GM19468 (cell line): Measurements from ENCODE around the gene FITM1.

Source experiments
- ATAC-seq: cut with Tn5 transposase; IDR thresholded peaks from one replicate; pipeline ENCODE4 v1.9.1; 2021; ENCODE audit warnings: mild to moderate bottlenecking, moderate library complexity, moderate number of reproducible peaks; ENCODE audit not compliant: unreplicated experiment; ENCODE audit errors: extremely low read depth

FITM1 gene

DNA sequence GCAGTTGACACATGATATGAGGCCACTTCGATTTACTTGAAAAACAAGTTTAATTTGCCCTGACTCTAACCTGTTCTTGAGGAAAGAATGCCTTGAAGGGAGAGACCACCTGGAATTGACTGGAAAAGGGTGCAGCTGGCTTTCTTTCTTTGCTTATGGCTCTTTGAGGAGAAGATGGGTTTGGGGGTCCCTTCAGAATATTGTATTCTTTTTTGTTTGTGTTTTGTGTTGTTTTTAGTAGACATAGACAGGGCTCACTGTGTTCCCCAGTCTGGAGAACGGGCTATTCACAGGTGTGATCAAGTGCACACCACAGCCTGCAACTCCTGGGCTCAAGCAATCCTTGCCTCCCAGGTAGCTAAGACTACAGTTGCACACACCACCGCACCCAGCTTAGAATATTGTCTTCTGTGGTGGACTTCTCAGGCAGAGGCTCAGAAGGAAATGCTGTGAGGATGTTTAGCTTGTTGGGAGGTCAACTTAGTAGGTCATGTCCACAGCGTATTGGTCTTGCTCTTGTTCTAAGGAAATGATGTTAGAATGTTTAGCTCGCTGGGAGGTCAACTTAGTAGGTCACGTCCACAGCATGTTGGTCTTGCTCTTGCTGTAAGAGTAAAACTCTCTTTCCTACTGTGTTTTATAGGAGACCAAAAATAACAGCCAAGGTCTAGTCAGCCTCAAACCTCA lies 14.2 kb upstream of the FITM1 start:
- no peak for ATAC-seq

DNA sequence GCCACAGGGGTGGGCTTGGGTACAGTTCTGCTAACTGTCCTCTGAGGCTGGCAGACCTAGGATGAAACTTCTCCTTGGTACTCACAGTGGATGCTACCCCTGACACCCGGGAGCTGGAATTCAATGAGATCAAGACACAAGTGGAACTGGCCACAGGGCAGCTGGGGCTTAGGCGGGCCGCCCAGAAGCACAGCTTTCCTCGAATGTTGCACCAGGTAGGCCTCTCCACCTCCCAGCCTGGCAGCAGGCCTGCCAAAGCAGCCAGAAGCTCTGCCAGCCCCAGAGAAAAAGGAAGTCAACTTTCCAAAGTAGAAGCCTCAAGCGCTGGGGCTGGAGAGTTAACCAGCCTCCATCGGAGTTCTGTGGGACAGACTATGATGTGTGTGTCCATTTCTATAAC lies 13.3 kb upstream of the FITM1 start:
- ATAC-seq = no peak

DNA sequence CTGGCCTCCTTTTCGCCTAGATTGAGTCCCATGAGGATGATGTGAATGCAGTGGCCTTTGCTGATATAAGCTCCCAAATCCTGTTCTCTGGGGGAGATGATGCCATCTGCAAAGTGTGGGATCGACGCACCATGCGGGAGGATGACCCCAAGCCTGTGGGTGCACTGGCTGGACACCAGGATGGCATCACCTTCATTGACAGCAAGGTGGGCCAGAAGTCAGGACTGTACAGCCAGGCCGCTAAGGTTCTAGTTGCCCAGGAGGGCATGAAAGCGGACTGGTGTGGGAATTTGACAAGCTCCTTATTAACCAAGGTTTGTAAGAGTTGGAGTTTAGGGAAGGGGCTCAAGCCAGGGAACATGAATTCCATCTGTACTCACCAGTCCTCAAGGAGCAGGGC lies 10.8 kb upstream of the FITM1 start:
- no peak for ATAC-seq

DNA sequence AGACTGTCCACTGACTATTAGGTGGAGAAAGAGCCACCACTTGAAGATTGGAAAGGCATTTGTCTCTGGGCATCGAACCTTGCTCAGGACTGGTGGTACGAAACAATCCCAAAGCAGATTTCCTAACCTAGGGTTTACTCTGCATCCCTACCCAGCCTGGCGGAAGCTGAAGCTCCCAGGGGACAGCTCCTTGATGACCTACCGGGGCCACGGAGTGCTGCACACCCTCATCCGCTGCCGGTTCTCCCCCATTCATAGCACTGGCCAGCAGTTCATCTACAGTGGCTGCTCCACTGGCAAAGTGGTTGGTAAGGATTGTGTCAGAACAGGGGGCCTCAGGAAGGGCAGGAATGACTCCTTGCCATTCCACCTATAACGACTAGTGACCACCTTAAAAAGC lies 9.2 kb upstream of the FITM1 start:
- no peak for ATAC-seq

DNA sequence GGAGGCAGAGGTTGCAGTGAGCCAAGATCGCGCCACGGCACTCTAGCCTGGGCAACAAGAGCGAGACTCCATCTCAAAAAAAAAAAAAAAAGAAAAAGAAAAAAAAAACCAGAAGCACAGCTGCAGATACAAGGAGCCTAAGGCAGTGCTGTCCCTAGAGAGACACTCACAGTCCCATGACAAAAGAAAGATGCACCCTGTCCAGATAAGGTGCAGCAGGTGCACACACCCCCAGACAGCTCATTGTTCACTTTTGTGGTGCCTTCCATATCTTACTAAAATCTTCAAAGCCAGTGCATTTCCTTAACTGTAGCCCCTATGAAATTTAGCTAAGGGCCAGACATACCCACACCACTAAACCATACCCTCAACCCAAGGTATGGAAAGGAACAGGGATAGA lies 8.0 kb upstream of the FITM1 start:
- no peak for ATAC-seq

DNA sequence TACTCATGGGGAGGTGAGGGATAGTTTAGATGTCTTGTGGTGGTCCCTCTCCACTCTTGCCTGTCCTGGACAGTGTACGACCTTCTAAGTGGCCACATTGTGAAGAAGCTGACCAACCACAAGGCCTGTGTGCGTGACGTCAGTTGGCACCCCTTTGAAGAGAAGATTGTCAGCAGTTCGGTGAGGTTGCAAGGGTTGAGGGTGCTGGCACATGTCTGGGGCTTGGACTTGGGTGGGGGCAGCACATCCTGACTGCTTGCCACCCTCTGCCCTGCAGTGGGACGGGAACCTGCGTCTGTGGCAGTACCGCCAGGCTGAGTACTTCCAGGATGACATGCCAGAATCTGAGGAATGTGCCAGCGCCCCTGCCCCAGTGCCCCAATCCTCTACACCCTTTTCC lies 7.6 kb upstream of the FITM1 start:
- no peak for ATAC-seq

DNA sequence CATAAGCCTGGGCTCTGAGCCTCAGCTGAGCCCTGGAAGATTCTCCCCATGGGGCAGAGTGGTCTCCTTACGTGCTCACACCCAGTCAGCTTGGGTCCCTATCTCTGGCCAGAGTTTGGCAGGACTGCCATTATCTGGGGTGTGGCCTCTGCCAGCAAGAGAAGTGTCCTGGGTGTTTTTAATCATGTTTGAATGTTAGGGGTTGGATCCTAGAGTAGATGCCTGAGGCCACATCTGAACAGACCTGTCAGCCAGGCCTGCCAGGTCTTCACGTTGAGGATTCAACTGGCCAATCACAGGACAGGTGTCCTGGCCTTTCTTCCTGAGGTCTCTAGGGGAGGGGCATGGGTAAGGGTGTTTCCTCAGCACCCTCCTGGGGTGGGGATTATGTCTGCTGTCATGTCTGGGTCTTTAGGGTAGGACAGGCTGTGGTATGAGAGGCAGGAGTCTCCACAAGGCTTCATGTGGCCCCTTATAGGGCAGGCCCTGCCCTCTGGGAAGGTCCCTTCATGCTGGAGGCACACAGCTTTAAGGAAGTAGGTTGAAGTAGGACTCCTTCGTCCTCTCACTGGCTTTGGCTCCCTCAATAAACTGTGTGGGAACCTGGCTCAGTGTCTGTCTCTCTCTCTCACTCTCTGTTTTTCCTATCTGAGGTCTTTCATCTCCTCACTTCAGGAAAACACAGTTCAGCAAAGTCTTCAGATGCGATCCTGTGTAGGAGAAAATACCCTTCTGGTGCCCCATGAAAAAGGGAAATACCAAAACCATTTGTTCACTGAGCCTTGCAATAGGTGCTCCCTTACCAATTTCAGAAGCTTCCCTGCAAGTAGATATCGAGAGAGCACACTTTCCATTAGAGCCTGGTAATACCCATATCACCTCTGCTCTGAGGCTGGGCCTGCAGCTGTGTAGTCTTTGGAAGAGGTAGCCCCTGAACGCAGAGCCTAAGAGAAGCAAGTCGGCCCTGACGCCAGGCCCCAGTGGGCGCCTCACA lies 6.7 kb upstream of the FITM1 start:
- ATAC-seq = no peak

DNA sequence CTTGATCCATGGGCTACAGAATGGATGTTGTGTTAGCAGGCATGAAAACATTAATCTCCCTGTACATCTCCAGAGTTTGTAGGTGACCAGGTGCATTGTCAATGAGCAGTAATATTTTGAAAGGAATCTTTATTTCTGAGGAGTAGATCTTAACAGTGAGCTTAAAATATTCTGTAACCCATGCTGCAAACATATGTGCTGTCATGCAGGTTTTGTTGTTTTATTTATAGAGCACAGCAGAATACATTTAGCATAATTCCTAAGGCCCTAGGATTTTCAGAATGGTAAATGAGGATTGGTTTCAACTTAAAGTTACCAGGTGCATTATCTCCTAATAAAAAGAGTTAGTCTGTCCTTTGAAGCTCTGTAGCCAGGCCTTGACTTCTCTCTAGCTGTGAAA lies 3.5 kb upstream of the FITM1 start:
- no peak for ATAC-seq

DNA sequence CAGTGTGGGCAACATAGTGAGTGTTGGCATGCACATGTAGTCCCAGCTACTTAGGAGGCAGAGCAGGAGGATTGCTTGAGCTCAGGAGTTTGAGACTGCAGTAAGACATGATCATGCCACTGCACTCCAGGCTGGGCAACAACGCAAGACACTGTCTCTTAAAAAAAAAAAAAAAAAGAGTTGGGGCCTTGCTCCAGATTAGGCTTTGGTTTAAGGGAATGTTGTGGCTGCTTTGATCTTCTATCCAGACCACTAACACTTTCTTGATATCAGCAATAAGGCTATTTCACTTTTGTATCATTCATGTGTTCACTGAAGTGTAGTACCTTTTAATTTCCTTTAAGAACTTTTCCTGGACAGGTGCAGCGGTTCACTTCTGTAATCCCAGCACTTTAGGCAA lies 2.8 kb upstream of the FITM1 start:
- ATAC-seq = no peak

DNA sequence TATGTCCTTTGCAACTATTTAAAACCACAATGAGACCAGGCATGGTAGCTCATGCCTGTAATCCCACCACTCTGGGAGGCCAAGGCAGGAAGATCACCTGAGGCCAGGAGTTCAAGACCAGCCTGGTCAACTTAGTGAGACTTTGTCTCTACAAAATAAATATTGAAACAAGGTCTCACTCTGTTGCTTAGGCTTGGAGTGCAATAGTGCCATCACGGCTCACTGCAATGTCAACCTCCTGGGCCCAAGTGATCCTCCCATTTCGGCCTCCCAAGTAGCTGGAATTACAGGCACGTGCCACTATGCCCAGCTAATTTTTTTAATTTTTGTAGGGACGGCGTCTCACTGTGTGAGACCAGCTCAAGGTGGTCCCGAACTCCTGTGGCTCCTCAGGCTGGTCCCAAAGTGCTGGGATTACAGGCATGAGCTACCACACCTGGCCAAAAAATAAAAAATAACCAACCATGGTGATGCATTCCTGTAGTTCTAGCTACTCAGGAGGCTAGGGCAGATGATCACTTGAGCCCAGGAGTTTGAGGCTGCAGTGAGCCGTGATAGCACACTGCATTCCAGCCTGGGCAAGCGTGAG lies 955 bp upstream of the FITM1 start:
- ATAC-seq = no peak

DNA sequence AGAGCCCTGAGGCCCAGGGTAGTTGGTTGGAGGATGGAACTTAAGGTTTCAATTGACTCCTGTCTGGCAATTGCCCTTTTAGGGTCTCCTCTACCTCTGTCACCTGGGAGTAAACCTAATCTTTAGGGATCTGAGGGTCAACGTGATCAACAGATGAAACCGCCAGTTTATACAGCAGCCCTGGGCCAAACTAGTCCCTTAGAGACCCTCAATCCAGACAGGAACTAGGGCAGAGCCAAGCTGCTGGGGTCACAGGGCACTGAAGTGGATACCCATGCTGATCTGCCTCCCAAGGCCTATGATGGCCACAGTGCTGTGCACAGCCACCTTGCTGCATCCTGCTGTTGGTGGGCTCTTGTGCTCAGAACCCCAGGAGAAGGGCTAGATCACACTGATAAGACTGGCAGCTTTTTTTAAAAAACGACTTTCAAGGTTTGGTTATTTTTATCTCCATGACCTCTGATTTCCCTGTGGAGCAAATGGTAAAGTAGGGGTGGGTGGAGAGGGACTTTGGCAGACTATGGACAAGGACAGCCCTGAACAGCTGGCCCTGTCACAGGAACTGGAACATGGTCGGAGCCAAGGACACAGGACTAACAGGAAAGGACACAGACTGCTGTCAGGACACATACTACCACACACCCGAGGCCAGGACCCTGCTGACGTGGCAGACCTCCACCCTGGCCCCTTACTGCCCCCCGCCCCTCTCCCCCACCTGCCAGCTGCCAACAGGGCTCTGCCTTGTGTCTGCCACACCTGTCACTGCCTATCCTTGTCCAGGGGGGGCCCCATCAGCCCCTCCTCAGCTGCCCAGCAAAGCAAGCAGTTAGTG lies 474 bp downstream of the FITM1 start:
- no peak for ATAC-seq

DNA sequence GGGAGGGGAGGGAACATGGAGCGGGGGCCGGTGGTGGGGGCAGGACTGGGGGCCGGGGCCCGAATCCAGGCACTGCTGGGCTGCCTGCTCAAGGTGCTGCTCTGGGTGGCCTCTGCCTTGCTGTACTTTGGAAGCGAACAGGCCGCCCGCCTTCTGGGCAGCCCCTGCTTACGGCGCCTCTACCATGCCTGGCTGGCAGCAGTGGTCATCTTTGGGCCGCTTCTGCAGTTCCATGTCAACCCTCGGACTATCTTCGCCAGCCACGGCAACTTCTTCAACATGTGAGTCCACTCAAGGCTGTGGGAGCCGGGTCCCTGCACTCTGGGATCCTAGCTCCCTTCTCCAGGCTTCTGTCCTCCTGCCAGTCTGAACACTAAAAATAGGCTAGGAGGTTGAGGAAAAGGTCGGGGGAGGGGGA lies 1.1 kb downstream of the FITM1 start:
- no peak for ATAC-seq

DNA sequence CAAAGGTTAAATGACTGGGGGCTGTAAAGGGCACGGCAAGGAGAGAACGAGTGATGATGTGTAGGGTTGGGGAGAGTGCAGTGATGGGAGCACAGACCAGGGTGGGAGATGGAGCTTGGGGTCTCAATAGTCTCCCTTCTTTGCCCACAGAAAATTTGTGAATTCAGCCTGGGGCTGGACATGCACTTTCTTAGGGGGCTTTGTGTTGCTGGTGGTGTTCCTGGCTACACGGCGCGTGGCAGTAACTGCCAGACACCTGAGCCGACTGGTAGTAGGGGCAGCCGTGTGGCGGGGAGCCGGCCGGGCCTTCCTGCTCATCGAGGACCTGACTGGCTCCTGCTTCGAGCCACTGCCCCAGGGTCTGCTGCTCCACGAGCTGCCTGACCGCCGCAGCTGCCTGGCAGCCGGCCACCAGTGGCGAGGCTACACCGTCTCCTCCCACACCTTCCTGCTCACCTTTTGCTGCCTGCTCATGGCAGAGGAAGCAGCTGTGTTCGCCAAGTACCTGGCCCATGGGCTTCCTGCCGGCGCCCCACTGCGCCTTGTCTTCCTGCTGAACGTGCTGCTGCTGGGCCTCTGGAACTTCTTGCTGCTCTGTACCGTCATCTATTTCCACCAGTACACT lies 1.7 kb downstream of the FITM1 start:
- no peak for ATAC-seq

DNA sequence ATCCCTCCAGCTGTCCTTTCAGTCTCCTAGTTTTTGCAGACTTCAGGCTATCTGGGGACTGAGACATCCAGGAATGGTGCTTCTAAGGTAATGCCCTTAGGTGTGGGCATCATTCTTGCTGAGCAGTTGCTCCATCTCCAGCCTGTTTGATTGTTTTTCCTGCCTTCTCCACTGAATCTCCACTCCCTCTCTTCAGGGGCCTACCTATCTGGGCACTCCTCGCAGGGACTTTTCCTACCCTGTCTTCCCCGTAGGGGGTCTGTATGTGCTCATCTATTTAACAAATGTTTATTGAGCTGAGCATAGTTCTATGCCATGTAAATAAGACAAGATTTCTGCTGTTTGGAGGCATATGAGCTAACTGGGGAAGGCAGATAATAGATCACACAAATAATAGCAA lies 2.5 kb downstream of the FITM1 start:
- no peak for ATAC-seq

DNA sequence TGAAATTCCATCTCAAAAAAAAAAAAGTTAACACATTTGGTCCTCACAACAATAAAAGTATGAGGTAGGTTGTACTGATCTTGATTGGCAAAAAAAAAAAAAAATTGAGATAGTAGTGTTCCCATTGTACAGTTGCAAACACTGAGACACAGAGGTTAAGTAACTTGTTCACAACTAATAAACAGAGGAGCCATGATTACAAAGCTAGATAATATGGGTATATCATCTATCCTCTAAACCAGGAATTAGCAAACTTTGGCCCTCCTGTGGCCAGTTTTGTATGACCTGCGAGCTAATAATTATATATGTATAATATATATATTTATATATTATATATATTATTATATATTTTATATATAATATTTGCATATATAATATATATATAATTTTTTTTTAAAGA lies 3.3 kb downstream of the FITM1 start:
- ATAC-seq = no peak

DNA sequence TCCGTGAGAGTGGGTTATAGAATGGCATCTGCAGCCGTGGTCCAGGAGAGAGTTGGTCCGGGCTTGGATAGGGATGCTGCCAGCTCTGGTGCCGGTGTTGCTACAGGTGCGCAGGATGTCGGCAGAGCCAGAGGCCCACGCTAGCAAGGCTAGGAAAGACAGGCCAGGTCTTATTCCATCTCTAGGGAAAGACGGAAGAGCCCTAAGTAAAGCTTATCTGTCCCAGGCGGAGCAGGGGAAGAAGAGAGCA lies 5.0 kb downstream of the FITM1 start:
- no peak for ATAC-seq

DNA sequence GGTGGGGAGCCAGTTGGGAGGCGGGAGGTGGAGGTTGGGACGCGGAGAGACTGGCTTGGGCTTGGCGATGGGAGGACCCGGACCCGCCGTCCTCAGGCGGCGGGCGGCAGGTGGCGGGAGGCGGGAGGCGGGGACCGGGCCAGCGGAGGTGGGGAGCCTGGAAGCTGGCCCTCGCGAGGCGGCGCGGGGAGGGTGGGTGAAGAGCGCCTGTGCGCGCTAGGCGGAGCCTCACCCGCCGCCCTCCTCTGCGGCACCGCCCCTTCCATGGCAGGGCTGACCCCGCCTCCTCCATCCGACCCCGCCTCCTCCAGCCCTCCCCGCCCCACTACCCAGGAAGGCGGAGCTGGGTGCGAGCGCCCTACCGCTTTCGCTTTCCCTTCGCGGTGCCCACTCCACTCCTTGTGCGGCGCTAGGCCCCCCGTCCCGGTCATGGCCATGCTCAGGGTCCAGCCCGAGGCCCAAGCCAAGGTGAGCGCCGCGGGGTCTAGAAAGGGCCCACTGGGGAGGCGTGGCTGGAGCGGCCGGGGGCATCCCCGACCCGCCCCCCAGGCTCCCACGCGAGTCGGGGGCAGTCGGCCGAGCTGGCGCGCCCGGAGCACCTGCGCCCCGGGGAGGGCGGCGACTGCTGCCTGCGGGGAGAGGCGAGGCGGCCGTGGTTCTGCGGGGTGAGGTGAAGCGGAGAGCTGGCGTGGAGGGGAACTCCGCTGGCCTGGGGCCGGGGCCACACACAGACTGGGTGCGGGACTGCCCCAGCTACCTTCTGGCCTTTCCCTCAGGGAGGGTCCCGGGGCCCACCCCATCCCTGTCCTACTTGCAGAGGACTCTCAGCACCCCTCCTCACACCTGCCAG lies 5.6 kb downstream of the FITM1 start, which contains the start of gene PSME1:
Gene PSME1 (plus strand): TSS at position 361 of the 850 bp plus-strand sequence. CDS start 69 bp downstream, at position 430.
- peak; percentile 70 for ATAC-seq

DNA sequence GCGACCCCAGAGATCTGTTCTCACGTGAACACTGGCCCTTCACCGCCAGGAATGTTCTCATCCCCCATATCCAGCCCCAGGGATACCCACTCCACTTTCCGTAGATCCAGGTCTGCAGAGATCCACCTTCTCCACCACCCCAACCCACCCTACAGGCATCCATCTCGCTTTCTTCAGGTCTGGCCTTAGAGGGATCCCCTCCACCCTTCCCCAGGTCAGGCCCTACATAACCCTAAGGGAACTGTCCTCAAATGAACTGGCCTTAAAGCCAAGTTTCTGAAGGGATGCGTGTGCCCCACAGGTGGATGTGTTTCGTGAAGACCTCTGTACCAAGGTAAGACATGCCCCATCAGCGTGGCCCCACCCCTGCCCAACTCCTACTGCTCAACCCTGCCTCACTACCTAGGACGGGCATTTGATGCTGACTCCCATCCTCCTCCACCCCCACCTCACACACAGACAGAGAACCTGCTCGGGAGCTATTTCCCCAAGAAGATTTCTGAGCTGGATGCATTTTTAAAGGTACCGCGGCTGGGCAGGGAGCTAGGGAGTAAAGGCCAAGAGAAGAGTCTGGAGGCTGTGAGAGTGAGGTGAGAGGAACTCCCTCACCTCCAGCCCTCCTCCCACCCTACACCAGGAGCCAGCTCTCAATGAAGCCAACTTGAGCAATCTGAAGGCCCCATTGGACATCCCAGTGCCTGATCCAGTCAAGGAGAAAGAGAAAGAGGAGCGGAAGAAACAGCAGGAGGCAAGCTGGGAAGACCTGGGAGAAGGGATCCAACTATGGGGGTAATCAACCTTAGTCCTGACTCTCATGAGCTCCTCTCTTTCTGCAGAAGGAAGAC lies 6.4 kb downstream of the FITM1 start:
- no peak for ATAC-seq
